Activated naive CD4-positive, alpha-beta T cell treated with anti-CD3 and anti-CD28 coated beads, Interleukin-2, amount 50 U/mL, for 72 hours (primary cell): ENCODE measurements around the gene RPS24. TPM values are rescaled to one million over a fixed set of nuclear protein-coding genes. Genes with fewer than 3 reads are reported as not detected.
"Not testable (repeated sequence)": the region's sequence is repeated elsewhere in the genome, so short reads cannot be mapped to it uniquely, and the experiment has no call there.

Experiments
- ATAC-seq, 2 donors: fragments of 150-1000 bp; cut with Tn5 transposase; 2 replicates each; pipeline ENCODE4 v1.10.0; 2021; ENCODE audit warnings: mild to moderate bottlenecking in 2 of 2, moderate library complexity in 2 of 2
- DNase-seq, 2 donors: peaks; one replicate each; pipeline ENCODE4 v3.0.0; 2021 to 2022; ENCODE audit warnings: low spot score in 2 of 2
- H3K27ac Mint-ChIP-seq, 2 donors: one replicate each; pipeline ENCODE4 v1.8.0; 2022; ENCODE audit warnings: mild to moderate bottlenecking in 2 of 2, mixed read lengths in 2 of 2
- H3K36me3 Mint-ChIP-seq, 2 donors: one replicate each; pipeline ENCODE4 v1.8.0; 2022; ENCODE audit warnings: mixed read lengths in 2 of 2
- H3K9me3 Mint-ChIP-seq, 2 donors: one replicate each; pipeline ENCODE4 v1.8.0; 2022; ENCODE audit warnings: mixed read lengths in 2 of 2
- total RNA-seq, 2 donors: library from RNA; stranded (reverse); gene quantifications; one replicate each; pipeline ENCODE4 v1.2.3, GENCODE V29; 2022

The RPS24 gene
- total RNA-seq, 2 donors from 2014 or later, result 1,685 to 1,956 TPM

DNA sequence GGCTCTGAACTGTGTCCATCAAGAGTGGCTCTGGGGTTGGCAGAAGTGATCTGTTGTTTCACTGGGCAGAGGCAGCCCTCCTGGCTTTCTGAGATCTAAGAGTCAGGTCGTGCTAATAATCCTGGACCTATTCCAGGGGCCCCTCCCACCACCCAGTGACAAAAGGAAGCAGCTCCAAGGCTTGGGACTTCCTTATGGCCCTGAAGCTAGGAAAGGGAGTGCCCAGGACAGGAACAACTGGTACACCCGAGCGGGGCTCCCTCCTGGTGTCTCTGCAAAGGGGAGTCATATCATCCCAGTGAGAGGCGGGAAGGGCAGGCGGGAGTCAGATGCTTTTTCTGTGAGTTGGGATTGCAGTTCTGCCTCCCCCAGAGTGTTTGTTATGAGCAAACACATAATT lies 32.3 kb downstream of the RPS24 start:
- H3K36me3 Mint-ChIP-seq, result no peaks in the 10 kb centered on the region
- no peak overlapping the region for H3K27ac Mint-ChIP-seq
- H3K9me3 Mint-ChIP-seq, result no peaks in the 10 kb centered on the region
- DNase-seq (no peak), ATAC-seq (no peak)

DNA sequence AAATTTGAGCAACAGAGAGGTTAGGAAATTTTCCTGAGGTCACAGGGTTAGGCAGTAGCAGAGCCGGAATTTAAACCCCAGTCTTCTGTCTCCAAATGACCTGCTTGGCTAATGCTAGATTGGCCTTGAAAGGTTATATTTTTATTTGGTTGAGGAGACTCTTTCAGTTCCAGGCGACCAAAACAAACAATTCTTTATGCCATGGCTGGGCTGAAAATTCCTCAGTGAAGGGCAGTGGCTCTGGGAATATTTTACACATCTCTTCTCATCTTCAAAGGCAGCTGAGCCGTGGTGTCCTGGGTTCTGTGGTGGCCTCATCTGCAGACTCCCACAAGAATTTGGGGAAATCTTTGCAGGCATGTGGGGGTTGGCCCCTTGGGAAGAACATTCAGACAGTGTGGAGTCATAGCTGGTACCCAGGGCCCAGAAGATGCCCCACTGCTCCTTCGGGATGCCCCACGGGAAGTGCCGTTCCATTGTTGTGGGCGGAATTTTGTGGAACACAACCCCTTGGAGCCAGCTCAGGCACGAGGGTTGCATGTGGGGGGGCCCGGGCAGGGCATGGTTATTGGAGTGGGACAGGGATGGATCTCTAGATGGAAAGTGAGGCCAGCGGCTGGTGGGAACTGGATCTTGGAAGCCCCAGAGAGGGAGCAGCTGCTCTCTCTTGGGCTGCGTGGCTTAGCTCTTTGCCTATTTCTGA lies 33.2 kb downstream of the RPS24 start:
- no peaks in the 10 kb centered on the region for H3K9me3 Mint-ChIP-seq
- DNase-seq (no peak), ATAC-seq (no peak)
- H3K36me3 Mint-ChIP-seq, result no peaks in the 10 kb centered on the region
- no peak overlapping the region for H3K27ac Mint-ChIP-seq

DNA sequence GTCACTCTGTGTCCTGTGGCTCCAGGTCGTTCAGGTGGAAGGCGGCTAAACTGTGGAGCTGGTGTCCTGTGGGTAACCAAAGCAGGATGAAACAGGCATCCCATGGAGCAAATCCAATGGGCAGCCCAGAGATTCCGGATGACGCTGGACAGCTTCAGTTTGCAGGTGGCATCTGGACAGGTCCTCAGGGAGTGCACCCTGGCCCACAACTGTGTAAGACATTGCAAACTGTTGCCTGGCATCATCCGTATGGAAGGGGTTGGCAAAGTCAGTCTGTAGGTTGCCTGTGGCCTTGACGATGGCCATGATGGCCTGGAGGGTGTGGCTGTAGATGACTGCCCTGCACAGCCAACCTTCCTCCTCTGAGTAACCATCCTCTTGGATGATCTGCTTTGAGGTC lies 35.5 kb downstream of the RPS24 start:
- ATAC-seq (no peak), DNase-seq (no peak)
- Mint-ChIP-seq H3K9me3 (peaks cover 0 to 1% of the 10 kb centered on the region in 2 donors), H3K36me3 (peaks cover 0 to 2% of the 10 kb centered on the region in 2 donors), H3K27ac (no peak overlapping the region)

DNA sequence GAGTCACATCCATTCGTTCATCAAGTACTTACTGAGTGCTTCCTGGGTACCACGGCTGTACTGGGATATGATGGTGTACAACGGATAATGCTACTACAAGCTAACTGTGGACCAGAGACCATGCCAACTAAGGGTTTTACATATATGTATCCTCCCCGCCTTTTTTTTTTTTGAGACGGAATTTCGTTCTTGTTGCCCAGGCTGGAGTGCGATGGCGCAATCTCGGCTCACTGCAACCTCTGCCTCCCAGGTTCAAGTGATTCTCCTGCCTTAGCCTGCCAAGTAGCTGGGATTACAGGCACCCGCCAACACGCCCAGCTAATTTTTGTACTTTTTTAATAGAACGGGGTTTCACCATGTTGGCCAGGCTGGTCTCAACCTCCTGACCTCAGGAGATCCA lies 36.4 kb downstream of the RPS24 start:
- not testable (repeated sequence) for DNase-seq, H3K27ac Mint-ChIP-seq, H3K36me3 Mint-ChIP-seq, H3K9me3 Mint-ChIP-seq, ATAC-seq

DNA sequence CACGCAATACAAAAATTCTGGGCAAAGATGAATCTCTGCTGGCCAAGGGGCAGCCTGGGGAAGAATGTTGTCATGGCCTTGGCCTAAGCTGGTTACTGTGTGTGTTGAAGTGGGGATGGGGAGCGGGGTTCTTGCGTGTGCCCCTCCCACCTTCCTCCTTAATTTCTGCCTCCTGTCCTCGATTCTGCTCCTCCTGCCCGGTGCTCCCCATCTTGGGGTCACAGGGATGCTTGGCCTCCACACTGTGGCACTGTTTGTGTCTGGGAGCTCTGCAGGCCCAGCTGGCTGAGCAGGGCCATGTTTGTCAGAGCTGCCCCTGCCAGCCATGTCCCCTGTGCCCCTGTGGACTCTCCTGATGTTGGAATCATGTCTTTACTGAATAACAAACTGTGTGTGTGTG lies 37.1 kb downstream of the RPS24 start:
- Mint-ChIP-seq H3K36me3 (peaks cover 0 to 6% of the 10 kb centered on the region in 2 donors), H3K9me3 (peaks cover 0 to 4% of the 10 kb centered on the region in 2 donors), H3K27ac (no peak overlapping the region)
- ATAC-seq, result no peak
- DNase-seq, result no peak

DNA sequence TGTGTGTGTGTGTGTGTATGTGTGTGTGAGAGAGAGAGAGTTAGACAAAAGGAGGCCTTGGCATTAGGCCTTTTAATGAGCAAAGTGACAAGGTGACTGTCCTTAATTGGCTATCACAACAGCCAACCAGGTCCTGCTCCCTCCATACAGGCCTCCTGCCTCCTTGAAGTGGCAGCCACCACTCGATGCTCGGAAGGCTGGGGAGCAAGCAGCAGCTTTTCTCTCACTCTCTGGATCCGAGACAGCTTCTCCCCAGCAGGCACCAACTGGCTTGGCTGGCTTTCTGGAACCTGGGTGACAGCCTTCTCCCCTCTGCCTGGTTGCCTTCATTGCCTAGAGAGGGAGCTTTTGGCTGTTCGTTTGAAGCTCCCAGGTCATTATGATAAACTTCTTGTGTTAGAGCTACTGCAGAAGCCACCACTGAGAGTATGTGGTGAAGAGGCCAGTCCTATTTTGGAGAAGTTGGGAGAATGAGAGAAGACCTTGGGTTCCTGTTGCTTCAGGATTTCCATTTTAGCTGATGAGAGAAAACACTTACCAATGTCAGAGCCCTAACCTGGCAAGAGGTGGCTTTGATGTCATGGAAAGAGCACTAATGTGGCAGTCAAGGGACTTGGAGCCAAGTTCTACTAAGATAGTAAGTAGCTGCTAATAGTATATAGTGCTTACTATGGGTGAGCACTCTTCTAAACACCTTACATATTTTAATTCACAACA lies 37.6 kb downstream of the RPS24 start:
- Mint-ChIP-seq H3K36me3 (peaks cover 4 to 6% of the 10 kb centered on the region in 2 donors), H3K9me3 (peaks cover 0 to 4% of the 10 kb centered on the region in 2 donors), H3K27ac (peak overlapping the region in 1 of 2 donors; percentile 36)
- ATAC-seq (no peak), DNase-seq (no peak)

DNA sequence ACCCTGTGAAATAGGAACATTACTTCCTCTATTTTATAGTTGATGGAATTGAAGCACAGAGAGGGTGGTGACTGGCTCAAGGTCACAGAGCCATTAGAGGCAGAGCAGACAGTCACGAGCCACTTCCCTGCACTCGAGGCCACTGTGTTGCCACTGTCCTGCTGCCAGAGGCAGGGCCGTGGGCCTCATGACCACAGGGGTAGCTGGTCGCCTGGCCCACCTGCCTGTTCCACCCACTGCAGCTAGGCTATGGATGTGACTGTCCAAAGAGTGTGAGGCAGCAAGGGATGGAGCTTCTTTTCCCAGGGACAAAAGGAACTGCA lies 38.2 kb downstream of the RPS24 start:
- H3K9me3 Mint-ChIP-seq, result peaks cover 0 to 4% of the 10 kb centered on the region in 2 donors
- DNase-seq (no peak), ATAC-seq (no peak)

DNA sequence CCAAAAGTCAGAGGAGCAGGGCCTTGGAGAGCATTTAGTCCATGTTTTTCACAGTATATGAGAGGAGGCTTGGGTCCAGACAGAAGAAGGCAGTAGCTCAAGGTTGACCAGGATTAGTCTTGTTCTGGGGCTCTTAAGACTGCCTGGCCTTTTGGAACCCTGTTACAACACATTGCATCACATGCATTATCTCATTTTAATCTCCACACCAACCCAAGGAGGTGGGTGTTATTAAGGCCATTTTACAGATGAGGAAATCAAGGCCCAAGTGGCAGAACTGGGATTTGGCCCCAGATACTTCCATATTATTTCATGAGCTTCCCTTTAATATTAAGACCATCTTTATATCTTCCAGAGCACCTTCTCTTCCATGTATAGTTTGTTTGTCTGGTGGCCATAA lies 38.8 kb downstream of the RPS24 start:
- DNase-seq (no peak), ATAC-seq (no peak)
- H3K27ac Mint-ChIP-seq, result no peak overlapping the region
- H3K36me3 Mint-ChIP-seq, result peaks cover 4 to 6% of the 10 kb centered on the region in 2 donors
- peaks cover 0 to 4% of the 10 kb centered on the region in 2 donors for H3K9me3 Mint-ChIP-seq

More for the DNA sequence above, 38.2 kb downstream of the RPS24 start:
- Mint-ChIP-seq H3K27ac (peak overlapping the region in 1 of 2 donors; percentile 36), H3K36me3 (peaks cover 4 to 6% of the 10 kb centered on the region in 2 donors)

DNA sequence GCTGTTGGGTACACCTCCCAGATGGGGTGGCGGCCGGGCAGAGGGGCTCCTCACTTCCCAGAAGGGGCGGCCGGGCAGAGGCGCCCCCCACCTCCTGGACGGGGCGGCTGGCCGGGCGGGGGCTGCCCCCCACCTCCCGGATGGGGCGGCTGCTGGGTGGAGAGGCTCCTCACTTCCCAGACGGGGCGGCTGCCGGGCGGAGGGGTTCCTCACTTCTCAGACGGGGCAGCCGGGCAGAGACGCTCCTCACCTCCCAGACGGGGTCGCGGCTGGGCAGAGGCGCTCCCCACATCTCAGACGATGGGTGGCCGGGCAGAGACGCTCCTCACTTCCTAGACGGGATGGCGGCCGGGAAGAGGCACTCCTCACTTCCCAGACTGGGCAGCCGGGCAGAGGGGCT lies 42.1 kb downstream of the RPS24 start:
- H3K9me3 Mint-ChIP-seq, DNase-seq, ATAC-seq, H3K27ac Mint-ChIP-seq, H3K36me3 Mint-ChIP-seq: not testable (repeated sequence)

DNA sequence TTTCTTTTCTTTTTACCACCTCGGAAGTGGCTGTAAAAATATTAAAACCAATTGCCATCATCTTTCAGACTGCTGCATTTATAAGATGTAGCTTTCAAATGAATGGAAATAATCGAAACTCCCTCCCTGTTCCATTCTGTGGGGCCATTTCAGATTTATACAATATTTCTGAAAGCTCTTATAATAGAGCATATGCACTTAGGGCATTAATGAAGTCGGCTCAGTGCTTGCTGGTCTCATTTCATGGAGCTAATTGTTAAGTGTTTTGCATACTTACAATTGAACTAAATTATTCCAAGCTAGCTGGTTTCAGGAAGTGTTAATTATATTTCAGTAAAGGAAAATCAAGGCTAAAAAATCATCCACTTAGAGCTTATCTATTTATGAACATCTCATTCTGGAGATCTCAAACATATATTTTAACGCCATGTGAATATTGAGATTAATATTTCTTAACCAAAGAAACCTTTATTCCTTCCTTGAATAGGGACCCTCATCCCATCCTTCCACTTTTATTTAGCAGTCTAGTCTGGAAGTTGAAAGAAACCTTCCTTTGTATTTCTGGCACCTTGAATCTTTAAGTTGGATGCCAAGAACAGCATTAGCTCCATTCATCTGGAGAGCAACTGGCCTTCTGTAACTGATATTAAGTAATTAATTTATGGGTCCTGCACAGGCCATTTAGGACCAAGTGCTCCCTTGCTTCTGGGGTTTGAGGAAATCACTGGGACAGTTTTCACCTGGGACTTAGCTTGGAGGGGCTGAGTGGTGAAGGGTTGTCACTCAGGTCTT lies 45.1 kb downstream of the RPS24 start:
- no peak overlapping the region for H3K27ac Mint-ChIP-seq
- no peak for ATAC-seq
- DNase-seq, result no peak
- H3K36me3 Mint-ChIP-seq, result peaks cover 4 to 6% of the 10 kb centered on the region in 2 donors
- peaks cover 0 to 4% of the 10 kb centered on the region in 2 donors for H3K9me3 Mint-ChIP-seq

DNA sequence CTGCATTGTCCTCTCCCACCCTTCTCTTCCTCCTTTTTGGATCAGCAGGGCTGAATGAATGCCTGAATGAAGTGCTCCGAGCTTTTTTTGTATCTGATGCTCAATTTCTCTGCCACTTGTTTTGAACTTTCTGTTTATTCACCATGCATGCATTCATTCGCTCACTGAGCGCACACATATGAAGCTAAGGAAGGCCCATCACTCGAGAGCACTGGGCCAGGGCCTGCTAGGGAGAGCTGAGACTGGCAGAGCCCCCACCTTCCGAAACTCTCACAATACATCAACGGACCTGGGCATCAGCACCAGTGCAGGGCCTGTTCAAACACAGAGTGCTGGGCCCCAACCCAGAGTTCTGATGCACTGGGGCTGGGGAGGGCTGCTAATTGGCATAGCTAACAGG lies 45.7 kb downstream of the RPS24 start:
- Mint-ChIP-seq H3K36me3 (peaks cover under 1 to 4% of the 10 kb centered on the region in 2 donors), H3K27ac (no peak overlapping the region), H3K9me3 (peaks cover 0 to under 1% of the 10 kb centered on the region in 2 donors)
- no peak for DNase-seq
- ATAC-seq, result no peak

DNA sequence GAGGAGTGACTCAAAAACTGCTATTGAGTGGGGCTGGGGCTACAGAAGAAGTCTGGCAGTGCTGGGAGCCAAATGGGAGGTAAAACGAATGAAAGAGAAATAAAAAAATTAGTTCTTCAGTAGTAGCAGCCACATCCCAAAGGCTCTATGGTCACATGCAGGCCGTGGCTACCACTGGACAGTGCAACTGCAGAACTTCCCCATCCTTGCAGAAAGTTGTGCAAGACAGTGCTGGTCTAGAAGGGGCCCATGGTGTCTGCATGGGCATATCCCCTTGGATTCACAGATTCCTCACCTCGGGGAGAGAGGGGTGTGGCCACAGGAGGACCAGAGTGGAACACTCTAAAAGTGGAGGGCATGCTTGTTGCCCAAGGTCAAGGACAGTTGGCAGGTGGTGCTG lies 47.6 kb downstream of the RPS24 start:
- Mint-ChIP-seq H3K9me3 (no peaks in the 10 kb centered on the region), H3K36me3 (peaks cover 0 to under 1% of the 10 kb centered on the region in 2 donors), H3K27ac (no peak overlapping the region)
- ATAC-seq (no peak), DNase-seq (no peak)

DNA sequence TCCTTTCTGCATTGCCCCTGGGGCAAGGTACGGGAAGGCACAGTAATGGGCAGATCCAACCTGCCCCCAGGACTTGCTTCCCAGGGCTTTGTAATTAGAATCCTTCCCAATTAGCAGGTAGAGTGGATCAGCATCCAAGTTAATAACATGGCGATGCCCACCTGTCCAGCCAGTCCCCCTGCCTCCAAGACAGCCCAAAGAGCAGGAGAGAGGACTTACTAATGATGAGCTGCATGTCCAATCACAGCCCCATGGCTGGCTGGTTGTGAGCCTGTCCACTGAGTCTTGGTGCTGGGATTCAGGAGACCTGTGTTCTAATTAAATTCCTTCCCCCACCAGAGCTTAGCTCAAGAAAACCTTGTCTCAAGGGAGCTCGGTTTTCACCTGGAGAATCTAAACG lies 49.0 kb downstream of the RPS24 start:
- Mint-ChIP-seq H3K9me3 (no peaks in the 10 kb centered on the region), H3K27ac (no peak overlapping the region)
- DNase-seq, result no peak

More for the DNA sequence above, 49.0 kb downstream of the RPS24 start:
- peaks cover 0 to 1% of the 10 kb centered on the region in 2 donors for H3K36me3 Mint-ChIP-seq
- no peak for ATAC-seq

Other genes starting within 250 kb of the RPS24 start
- gene DLG5, start 107.1 kb upstream of the RPS24 start, total RNA-seq, result 1 to 10 TPM; 1.3 to 4.6 TPM
- gene POLR3A, start 4.3 kb upstream of the RPS24 start, total RNA-seq, result 10 to 100 TPM; 20.5 to 23.6 TPM